ENCODE measurements around the gene MAMLD1. TPM values are rescaled to one million over a fixed set of nuclear protein-coding genes. Genes with fewer than 3 reads are reported as not detected.
"Not testable (repeated sequence)": the region's sequence is repeated elsewhere in the genome, so short reads cannot be mapped to it uniquely, and the experiment has no call there.

The MAMLD1 gene
- total RNA-seq, 1 experiment from 2014 or later = 0.43 TPM

DNA sequence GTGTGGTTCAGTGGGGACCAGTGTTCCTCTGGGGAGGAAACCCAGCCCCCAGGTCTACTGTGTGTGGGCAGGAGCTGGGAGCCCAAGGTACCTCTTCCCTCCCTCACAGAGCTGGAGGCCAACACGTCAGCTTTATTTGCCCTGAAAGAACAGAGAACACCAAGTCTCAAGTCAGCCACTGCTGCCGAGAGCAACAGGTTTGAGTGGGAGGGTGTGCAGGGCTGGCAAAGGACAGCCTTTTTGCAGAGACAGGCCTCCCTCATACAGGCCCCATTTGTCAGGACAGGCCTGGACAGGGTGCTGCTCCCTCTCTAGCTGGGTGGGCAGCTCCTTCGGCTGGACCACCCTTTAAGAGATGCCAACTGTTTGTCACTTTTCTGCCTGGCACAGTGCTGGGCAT lies 22.8 kb upstream of the MAMLD1 start:
- DNase-seq, H3K4me3 ChIP-seq, H3K27me3 ChIP-seq, H3K9me3 ChIP-seq, H3K36me3 ChIP-seq: not testable (repeated sequence)

DNA sequence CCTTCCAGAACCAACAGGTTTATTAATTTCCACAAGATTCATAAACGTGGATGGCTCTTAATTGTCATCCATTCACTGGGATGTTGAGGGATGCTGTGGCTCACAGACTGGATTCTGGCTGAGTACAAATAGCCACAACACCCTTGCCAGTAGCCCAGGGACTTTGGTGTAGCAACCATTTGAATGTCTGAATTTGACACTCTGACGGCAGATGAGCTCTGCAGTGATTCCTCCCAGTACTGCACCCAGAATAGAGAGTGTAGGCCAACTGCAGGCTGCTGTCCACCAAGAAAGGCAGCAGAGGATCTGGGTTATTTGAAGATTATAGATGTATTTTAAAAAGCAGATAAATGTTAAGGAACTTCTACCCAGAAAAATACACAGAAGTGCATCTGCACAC lies 15.6 kb upstream of the MAMLD1 start:
- Histone ChIP-seq H3K27me3 (no peaks in the 10 kb centered on the region), H3K4me3 (no peak overlapping the region), H3K9me3 (no peaks in the 10 kb centered on the region), H3K36me3 (no peaks in the 10 kb centered on the region)
- no peak for DNase-seq

DNA sequence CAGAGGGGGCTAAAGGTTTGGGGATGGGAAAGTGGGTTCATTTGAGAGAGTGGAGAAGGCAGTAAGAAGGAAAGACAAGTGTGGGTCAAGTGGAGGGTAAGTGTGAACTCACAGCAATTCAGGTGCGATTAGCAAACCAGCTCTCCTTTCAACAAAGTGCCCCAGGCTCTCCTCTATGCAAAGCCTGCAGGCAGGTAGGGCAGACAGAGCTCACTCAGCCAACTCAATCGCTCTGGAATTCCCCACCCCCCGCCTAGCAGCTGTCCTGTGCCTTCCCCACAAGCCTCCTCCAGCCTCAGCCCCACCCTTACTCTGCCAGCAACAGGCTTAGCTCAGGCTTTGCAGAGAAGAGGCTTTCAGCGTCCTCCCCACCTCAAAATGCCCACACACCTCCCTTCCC lies 14.8 kb upstream of the MAMLD1 start:
- DNase-seq = no peak
- H3K27me3 ChIP-seq = no peaks in the 10 kb centered on the region

DNA sequence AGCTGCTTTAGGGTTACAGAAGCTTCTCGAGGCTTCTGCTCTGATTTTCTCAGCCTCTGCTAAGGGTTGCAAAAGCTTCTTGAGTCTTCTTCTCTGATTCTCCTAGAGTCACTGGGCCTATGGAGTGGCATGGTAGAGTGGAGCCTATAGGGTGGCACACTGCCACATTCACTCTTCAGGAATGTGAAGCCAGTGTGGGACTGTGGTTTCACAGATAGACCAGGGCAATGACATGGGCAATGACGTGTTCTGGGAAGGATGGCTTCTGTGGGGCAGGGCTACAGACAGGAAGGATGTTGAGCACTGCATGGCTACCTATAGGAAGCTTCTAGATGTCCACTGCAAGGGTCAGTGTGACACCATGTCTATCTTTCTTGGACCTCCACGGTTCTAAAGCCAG lies 11.0 kb upstream of the MAMLD1 start:
- H3K27me3 ChIP-seq = no peaks in the 10 kb centered on the region
- H3K4me3 ChIP-seq = no peak overlapping the region
- H3K9me3 ChIP-seq = no peaks in the 10 kb centered on the region
- H3K36me3 ChIP-seq = no peaks in the 10 kb centered on the region
- no peak for DNase-seq

More for the DNA sequence above, 14.8 kb upstream of the MAMLD1 start:
- no peak overlapping the region for H3K4me3 ChIP-seq
- no peaks in the 10 kb centered on the region for H3K36me3 ChIP-seq
- H3K9me3 ChIP-seq = no peaks in the 10 kb centered on the region

DNA sequence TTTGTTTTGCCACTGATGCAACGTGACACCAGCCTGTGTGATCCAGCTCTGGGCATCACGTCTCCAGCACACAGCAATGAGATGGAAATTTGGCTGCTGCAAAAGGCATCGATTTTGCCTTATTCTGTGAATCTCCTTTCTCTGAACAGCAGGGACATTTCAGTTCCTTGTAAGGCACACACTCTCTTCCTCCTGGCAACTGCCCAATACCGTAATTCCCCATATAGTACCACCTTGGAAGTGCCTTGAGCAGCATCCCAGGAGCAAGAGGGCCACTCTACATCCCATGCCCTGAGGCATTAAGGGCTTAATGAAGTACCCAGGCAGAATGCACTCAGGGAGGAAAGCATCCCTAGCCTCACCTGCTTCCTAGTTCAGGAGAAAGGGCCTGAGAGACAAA lies 10.5 kb upstream of the MAMLD1 start:
- Histone ChIP-seq H3K4me3 (no peak overlapping the region), H3K36me3 (no peaks in the 10 kb centered on the region)
- no peak for DNase-seq

DNA sequence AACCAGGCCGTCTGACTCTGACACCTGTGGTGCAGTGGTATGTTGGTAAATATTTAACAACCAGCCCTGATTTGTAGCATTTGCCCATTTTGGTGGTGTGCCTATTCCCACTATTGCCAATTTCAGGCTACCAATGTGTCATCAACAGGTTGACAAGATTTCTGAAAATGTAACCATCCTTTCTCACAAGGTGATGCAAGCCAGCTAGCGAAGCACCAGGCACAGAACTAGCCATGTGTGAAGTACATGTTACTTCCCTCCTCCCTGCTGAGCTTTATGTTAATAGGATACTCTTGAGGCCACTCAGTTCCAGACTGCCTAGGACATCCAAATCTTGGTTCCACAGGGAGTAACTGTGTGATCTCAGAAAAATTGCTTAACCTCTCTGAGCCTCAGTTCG lies 7.2 kb upstream of the MAMLD1 start:
- Histone ChIP-seq H3K27me3 (no peaks in the 10 kb centered on the region), H3K36me3 (no peaks in the 10 kb centered on the region), H3K4me3 (no peak overlapping the region), H3K9me3 (no peaks in the 10 kb centered on the region)
- DNase-seq = no peak

More for the DNA sequence above, 10.5 kb upstream of the MAMLD1 start:
- no peaks in the 10 kb centered on the region for H3K27me3 ChIP-seq
- no peaks in the 10 kb centered on the region for H3K9me3 ChIP-seq

DNA sequence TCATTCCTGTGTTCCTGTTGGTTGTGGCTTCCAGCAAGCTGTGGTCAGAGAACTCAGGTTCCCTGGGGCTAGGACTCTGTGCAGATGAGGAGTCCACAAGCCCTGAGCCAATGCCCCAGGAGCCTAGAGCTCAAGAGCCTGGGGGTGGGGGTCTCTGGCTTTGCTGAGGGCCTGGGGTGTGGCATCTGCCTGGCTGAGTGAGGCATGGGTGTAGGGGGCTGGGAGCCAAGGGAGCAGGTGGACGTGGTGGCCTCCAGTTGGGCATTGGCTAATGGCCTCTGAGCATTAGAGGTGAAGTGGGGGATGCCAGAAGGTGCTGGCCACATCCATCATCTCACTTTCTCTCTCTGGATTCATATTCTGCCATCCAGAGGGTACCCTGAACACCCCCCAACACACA lies 5.3 kb upstream of the MAMLD1 start:
- no peak overlapping the region for H3K4me3 ChIP-seq
- DNase-seq = no peak
- no peaks in the 10 kb centered on the region for H3K9me3 ChIP-seq
- no peaks in the 10 kb centered on the region for H3K36me3 ChIP-seq
- H3K27me3 ChIP-seq = no peaks in the 10 kb centered on the region

DNA sequence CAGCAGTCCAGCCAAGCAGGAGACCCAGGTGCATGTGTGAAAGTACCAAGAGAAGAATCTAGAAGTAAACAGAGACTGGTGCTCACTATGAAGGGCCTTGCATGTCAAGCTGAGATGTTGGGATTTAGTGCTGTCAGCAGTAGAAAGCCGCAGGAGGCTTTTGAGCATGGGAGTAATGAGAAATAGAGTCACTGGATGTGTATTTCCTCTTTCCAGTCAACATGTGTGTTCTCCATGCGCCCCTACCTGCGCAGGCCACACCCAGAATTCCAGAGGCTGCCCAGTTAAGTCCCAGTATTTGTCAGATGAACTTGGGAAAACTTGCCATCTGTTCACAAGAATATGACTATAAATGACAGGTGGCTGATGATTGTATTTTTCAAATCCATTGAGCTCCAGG lies 4.5 kb upstream of the MAMLD1 start:
- Histone ChIP-seq H3K36me3 (no peaks in the 10 kb centered on the region), H3K4me3 (no peak overlapping the region), H3K27me3 (no peaks in the 10 kb centered on the region), H3K9me3 (no peaks in the 10 kb centered on the region)
- no peak for DNase-seq

DNA sequence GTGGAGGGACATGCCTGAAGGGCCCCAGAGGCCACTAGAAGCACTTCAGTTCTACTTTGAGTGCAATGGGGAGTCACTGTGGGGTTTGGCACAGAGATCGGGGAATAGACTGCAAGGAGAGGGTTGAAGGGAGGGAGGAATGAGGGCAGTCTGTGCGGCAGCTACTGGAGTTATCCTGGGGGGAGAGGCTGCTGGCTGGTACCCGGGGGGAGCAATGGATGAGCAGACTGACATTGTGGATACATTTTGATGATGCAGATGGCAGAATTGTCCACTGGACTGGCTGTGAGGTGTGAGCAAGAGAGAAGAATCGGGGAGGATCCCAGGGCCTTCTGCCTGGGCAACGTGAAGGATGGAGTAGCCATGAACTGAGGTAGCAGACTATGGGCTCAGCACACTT lies 2.8 kb upstream of the MAMLD1 start:
- H3K4me3 ChIP-seq = no peak overlapping the region
- H3K36me3 ChIP-seq = no peaks in the 10 kb centered on the region
- DNase-seq = no peak
- no peaks in the 10 kb centered on the region for H3K27me3 ChIP-seq
- no peaks in the 10 kb centered on the region for H3K9me3 ChIP-seq

DNA sequence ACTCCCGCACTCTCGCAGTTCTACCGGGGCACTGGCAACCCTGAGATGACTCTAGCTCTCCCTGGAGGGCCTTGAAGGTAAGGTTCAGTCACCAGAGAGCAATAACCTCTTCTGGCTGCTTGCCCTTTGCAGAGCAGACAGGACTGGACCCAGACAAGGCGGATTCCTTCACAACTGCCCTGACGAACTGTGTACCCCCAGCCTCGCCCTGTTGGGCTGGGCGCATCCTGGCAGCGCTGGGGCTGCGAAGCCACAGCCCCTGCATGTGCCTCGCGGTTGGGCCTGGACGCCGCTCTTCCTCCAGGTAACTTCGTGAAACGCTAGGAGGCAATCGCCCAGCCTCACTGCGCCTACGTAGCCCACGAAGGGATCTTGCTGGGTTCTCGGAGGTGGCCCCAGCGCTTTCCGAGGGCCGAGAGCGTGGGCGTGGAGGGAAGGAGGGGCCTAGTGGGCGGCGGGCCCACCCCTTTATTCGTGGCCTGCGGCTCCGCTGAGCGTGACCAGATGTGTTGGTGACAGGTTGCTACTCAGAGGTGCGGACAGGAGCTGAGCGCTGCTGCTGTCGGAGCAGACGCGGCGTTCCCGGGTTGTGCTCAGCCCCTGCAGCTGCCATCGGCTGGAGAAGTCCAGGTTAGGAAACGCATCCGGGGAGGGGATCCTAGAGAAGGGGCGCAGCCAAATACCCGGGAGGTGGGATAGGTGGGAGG lies 1.9 kb upstream of the MAMLD1 start:
- H3K27me3 ChIP-seq = no peaks in the 10 kb centered on the region
- DNase-seq = no peak
- H3K4me3 ChIP-seq = no peak overlapping the region
- H3K9me3 ChIP-seq = no peaks in the 10 kb centered on the region
- no peaks in the 10 kb centered on the region for H3K36me3 ChIP-seq

DNA sequence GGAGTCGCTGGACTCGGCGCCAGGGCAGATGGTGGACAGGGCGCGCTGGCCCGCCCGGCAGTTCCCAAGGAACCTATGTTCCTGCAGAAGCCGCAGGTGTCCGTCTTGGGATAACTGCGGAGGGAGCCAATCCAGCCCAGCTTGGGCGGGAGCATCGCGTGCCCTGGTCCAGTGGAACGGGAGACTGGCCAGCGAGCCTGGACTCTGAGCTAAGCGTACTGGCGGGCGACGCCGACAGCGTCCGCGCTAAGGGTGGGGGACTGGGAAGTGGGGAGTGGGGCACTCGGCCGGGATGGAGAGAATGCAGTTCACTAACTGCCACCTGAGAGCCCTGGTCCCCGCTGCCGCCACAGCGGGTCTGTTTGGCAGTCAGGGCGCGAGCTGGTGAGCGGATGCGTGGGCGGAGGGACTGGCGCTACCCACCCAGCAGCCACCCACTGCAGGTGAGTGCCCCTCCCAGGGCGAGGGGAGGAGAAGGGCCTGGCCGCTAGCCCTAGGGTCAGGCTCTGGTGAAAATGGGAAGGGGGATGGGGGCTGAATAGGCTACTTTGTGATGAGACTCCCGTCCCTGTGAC lies 1.3 kb upstream of the MAMLD1 start:
- DNase-seq = no peak
- no peaks in the 10 kb centered on the region for H3K27me3 ChIP-seq
- no peaks in the 10 kb centered on the region for H3K9me3 ChIP-seq
- H3K4me3 ChIP-seq = no peak overlapping the region
- H3K36me3 ChIP-seq = no peaks in the 10 kb centered on the region

DNA sequence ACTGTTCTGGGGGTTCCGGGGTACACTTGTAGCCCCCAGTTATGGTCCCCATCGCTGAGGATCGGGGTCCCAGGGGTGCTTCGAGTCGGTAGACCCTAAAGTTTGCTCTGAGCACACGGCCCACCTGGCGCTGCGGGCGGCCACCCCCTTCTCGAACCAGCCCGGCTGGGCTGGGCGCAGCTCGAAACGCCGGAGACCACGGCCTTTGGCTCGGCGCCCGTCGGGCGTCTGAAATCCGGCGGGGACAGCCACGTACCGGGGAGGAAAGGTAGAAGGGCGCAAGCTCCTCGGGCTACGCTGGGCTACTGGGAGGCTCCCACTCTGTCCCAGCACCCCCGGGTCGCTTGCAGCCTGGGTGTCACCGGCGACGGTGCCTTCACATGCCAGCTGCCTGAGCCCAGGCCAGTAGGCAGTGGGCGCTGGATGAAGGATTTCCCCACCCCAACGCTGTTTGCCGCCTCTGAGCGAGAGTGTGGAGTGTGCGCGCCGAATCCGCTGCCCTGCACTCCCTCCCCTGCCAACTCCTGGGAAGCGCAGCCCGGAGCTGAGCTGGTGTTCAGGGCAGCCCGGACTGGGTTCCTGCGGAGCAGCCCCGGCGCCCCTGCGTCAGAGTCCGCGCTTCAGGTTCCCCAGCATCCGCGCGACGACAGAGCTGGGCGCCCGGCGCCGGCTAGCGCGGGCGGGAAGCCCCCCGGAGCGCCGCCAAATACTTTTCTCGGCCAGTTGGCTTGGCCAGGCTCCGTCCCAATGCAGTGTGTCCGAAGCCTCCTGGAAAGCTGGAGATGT lies 637 bp downstream of the MAMLD1 start:
- Histone ChIP-seq H3K36me3 (no peaks in the 10 kb centered on the region), H3K9me3 (no peaks in the 10 kb centered on the region), H3K27me3 (no peaks in the 10 kb centered on the region), H3K4me3 (peak overlapping the region; percentile 60)
- peak; percentile 64 for DNase-seq

DNA sequence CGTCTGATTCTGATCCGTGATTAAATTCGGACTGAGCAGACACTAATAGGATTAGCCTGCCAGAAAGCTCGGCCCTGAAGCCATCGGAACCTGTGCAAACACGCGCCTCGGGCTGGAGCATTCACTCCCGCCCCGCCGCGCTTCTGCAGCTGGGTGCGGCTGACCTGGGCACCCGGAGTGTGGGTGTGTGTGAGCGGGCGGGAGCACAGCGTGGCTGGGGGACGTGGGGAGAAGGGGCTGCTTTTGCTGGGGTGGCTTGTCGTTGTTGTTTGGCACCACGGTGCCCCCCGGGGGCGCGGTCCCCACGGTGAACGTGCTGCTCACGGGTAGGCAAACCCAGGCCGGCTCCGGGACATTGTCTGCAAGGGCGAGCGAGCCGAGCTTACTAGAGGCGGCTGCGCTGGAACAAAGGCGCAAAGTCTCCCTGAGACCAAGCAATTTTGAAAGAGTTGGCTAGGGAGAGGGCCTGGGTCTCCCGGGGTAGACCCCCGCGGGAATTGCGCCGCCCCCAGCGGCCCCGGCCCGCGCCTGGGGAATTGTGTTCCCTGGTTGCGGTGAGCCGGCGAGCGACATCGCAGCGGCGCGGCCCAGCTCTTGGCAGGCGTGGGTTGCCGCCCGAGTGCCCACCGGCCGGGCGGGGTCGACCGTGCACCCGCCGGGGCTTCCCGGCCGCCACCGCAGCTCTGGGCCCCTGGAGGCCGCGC lies 1.4 kb downstream of the MAMLD1 start:
- H3K9me3 ChIP-seq = no peaks in the 10 kb centered on the region
- H3K36me3 ChIP-seq = no peaks in the 10 kb centered on the region
- H3K27me3 ChIP-seq = no peaks in the 10 kb centered on the region
- peak; percentile 22 for DNase-seq
- H3K4me3 ChIP-seq = peak overlapping the region; percentile 60

DNA sequence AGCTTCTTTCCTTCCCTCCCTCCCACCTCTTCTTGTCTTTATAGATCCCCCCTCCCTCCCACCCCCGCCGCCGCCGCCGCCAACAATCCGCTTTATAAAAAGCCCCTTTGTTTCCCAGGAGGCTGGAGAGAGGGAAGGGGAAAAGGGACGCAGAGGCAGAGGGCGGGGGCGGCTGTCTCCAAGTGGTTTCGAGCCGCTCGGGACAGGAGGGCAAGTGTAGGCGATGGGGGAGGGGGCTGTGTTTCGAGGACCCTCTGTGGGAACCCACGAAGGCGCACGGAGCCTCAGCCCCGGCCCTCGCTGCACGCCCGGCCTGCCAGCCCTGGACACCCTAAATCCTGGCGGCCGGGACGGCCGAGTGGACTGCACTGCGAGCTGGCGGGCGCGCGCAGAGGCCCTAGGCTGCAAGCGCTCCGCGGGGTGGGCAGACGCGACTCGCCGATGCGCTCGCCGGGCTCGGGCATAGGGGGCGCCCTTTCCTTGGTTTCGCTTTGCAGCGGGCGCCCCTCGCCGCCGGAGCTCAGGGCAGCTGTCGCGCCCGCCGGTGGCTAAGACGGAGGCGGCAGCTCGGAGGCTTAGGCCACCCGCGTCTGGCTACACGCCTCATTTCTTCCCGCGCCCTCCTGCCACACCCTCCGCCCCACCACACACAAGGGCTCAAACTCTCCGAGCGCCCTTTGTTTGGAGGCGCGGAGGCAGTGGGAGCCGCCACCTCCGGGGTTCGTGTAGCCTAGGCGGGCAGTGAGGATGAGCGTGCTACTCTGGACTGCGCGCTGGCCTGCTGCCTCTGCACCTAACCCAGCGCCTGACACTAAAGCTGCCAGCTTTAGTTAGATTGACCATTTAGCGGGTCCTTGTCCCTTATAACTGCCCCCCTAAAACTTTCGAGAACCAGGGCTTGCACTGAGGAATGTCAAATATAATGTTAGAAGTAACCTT lies 2.2 kb downstream of the MAMLD1 start:
- H3K4me3 ChIP-seq = peak overlapping the region; percentile 60
- no peaks in the 10 kb centered on the region for H3K27me3 ChIP-seq
- no peaks in the 10 kb centered on the region for H3K9me3 ChIP-seq
- DNase-seq = peak; percentile 63
- no peaks in the 10 kb centered on the region for H3K36me3 ChIP-seq

DNA sequence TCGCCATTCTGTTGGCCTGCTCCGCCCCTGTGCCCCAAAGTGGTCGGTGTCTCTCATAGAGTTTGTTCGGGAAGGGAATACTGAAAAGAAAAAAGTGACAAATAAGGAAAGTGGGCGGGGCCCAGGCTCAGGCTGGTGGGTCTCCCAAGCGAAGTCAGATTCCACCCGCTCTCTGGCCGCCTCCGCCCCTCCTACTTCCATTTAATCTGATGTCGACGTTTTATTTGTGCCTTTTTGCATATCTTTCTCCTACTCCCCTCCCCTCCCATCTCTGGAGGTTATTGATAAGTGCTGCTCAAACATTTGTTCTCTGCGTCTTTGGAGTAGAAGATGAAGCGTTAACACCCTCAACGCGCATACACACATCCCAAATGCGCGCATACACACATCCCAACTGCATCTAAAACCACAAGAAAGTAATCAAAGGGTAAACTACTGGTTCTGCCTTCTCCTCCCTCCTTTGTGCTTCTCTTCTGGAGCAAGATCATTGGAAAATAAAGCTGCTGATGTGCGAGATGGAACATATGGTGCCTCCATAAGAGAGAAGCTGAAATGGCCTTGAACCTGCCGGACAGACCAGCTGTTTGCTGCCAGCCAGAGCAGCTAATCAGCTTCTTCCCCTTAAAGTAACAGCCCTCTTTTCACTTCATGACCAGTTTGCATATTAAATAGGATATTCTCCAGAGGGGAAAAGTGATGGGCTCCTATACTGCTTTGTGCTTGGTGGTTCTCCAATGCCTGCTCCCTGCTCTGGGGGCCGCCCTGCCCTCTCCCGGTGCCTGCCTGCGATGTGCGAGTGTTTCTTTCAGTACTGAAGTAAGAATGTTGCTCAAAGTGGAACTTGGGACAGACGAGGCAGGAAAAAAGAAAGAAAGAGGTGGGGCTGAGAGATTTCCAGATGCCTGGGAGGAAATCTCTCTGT lies 3.1 kb downstream of the MAMLD1 start:
- Histone ChIP-seq H3K9me3 (no peaks in the 10 kb centered on the region), H3K27me3 (no peaks in the 10 kb centered on the region), H3K36me3 (no peaks in the 10 kb centered on the region), H3K4me3 (peak overlapping the region; percentile 60)
- peak; percentile 15 for DNase-seq
